MM.1S (cell line): ENCODE data around the gene EHF.

Source experiments
- DNase-seq: peaks from one replicate; pipeline ENCODE4 v3.0.0-alpha.2; 2015
- H2AFZ ChIP-seq: fragments of 300-600 bp; sonication (generic); 2 replicates; pipeline ENCODE4 v1.6.0; 2016; ENCODE audit warnings: antibody characterized with exemption, low read length
- H3F3A ChIP-seq: fragments of 300-600 bp; sonication (generic); 2 replicates; pipeline ENCODE4 v1.6.1; 2016; ENCODE audit warnings: mild to moderate bottlenecking, antibody characterized with exemption, low read length, moderate library complexity, mixed read lengths; ENCODE audit not compliant: insufficient read depth
- H3K27ac ChIP-seq: fragments of 300-600 bp; sonication (generic); 2 replicates; pipeline ENCODE4 v1.5.1; 2016; ENCODE audit warnings: mild to moderate bottlenecking, low read length
- H3K27me3 ChIP-seq: fragments of 300-600 bp; sonication (generic); replicated peaks from 2 replicates; pipeline ENCODE4 v1.6.0; 2016; ENCODE audit warnings: low read length; ENCODE audit not compliant: insufficient read depth
- H3K36me3 ChIP-seq: fragments of 300-600 bp; sonication (generic); replicated peaks from 2 replicates; pipeline ENCODE4 v1.6.1; 2016; ENCODE audit warnings: mild to moderate bottlenecking, low read length, mixed read lengths; ENCODE audit not compliant: insufficient read depth
- H3K4me1 ChIP-seq: fragments of 300-600 bp; sonication (generic); 2 replicates; pipeline ENCODE4 v1.6.1; 2016; ENCODE audit warnings: low read length, mixed read lengths
- H3K4me2 ChIP-seq: fragments of 300-600 bp; sonication (generic); 2 replicates; pipeline ENCODE4 v1.6.0; 2016; ENCODE audit warnings: low read depth, low read length
- H3K4me3 ChIP-seq: fragments of 300-600 bp; sonication (generic); 2 replicates; pipeline ENCODE4 v1.5.1; 2016; ENCODE audit warnings: low read length, mixed read lengths
- H3K79me2 ChIP-seq: fragments of 300-600 bp; sonication (generic); 2 replicates; pipeline ENCODE4 v1.6.1; 2016; ENCODE audit warnings: mixed run types, low read length, mixed read lengths
- H3K9ac ChIP-seq: fragments of 300-600 bp; sonication (generic); 2 replicates; pipeline ENCODE4 v1.6.1; 2016; ENCODE audit warnings: low read length, mixed read lengths
- H3K9me2 ChIP-seq: fragments of 300-600 bp; sonication (generic); replicated peaks from 2 replicates; pipeline ENCODE4 v1.6.1; 2016; ENCODE audit warnings: mild to moderate bottlenecking, low read length, mixed read lengths; ENCODE audit not compliant: insufficient read depth
- H3K9me3 ChIP-seq: fragments of 300-600 bp; sonication (generic); replicated peaks from 2 replicates; pipeline ENCODE4 v1.6.1; 2016; ENCODE audit warnings: mild to moderate bottlenecking, low read length, mixed read lengths; ENCODE audit not compliant: insufficient read depth
- H4K20me1 ChIP-seq: fragments of 300-600 bp; sonication (generic); 2 replicates; pipeline ENCODE4 v1.6.1; 2016; ENCODE audit warnings: mild to moderate bottlenecking, low read length, moderate library complexity, mixed read lengths; ENCODE audit not compliant: insufficient read depth
- CTCF ChIP-seq: fragments of 300-600 bp; sonication (generic); IDR thresholded peaks from 2 replicates; pipeline ENCODE4 v1.5.1; 2016; ENCODE audit warnings: antibody characterized with exemption, low read length, mixed read lengths
- EZH2 ChIP-seq: fragments of 300-600 bp; sonication (generic); optimal IDR thresholded peaks from 2 replicates; pipeline ENCODE3; 2017; ENCODE audit warnings: low read depth, mild to moderate bottlenecking, antibody characterized with exemption, low read length, mixed read lengths
- EZH2phosphoT487 ChIP-seq: fragments of 300-600 bp; sonication (generic); IDR thresholded peaks from 2 replicates; pipeline ENCODE4 v1.6.1; 2018; ENCODE audit warnings: antibody characterized with exemption, low read length

The EHF gene

GRCh38 chr11:34669458-34669857, 48.6 kb downstream of the EHF start:
- Histone ChIP-seq H2AFZ (no peak overlapping the region), H3K4me1 (0 out of 2 replicates have a peak, but pooled peaks cover 6% of the 10 kb centered on the region), H3K79me2 (no peaks in the 10 kb centered on the region), H3K9me3 (no peaks in the 10 kb centered on the region), H3K4me2 (no peak overlapping the region), H3K9ac (no peak overlapping the region), H3K36me3 (no peaks in the 10 kb centered on the region), H3K4me3 (no peak overlapping the region), H3K9me2 (no peaks in the 10 kb centered on the region), H3K27ac (no peak overlapping the region), H4K20me1 (no peaks in the 10 kb centered on the region), H3K27me3 (no peaks in the 10 kb centered on the region), H3F3A (no peaks in the 10 kb centered on the region)
- DNase-seq: no peak
- TF ChIP-seq CTCF (no peak), EZH2phosphoT487 (no peak), EZH2 (no peak)

GRCh38 chr11:34671117-34671516, 50.2 kb downstream of the EHF start:
- no peaks in the 10 kb centered on the region for H3K9me3 ChIP-seq
- H3K27ac ChIP-seq: no peak overlapping the region
- no peaks in the 10 kb centered on the region for H3F3A ChIP-seq
- no peak for DNase-seq
- no peaks in the 10 kb centered on the region for H3K79me2 ChIP-seq
- no peak overlapping the region for H3K9ac ChIP-seq
- H3K4me3 ChIP-seq: no peak overlapping the region
- H3K9me2 ChIP-seq: no peaks in the 10 kb centered on the region
- H3K36me3 ChIP-seq: no peaks in the 10 kb centered on the region
- no peaks in the 10 kb centered on the region for H3K27me3 ChIP-seq
- no peak overlapping the region for H2AFZ ChIP-seq
- no peak for TF ChIP-seq EZH2
- H3K4me1 ChIP-seq: 0 out of 2 replicates have a peak, but pooled peaks cover 6% of the 10 kb centered on the region
- H4K20me1 ChIP-seq: no peaks in the 10 kb centered on the region
- H3K4me2 ChIP-seq: no peak overlapping the region

GRCh38 chr11:34671946-34672345, 51.1 kb downstream of the EHF start:
- Histone ChIP-seq H3K9me2 (no peaks in the 10 kb centered on the region), H3K4me3 (no peak overlapping the region), H3K27me3 (no peaks in the 10 kb centered on the region), H4K20me1 (no peaks in the 10 kb centered on the region), H3K4me1 (0 out of 2 replicates have a peak, but pooled peaks cover 6% of the 10 kb centered on the region), H3K36me3 (no peaks in the 10 kb centered on the region), H3K79me2 (no peaks in the 10 kb centered on the region), H3F3A (no peaks in the 10 kb centered on the region), H3K9ac (no peak overlapping the region), H3K4me2 (no peak overlapping the region), H3K27ac (no peak overlapping the region), H3K9me3 (no peaks in the 10 kb centered on the region), H2AFZ (no peak overlapping the region)
- DNase-seq: no peak
- TF ChIP-seq EZH2: no peak
- no peak for TF ChIP-seq EZH2phosphoT487
- no peak for TF ChIP-seq CTCF

GRCh38 chr11:34674038-34674437, 53.1 kb downstream of the EHF start:
- H3K27me3 ChIP-seq: no peaks in the 10 kb centered on the region
- H3K4me2 ChIP-seq: no peak overlapping the region
- H4K20me1 ChIP-seq: no peaks in the 10 kb centered on the region
- 0 out of 2 replicates have a peak, but pooled peaks cover 6% of the 10 kb centered on the region for H3K4me1 ChIP-seq
- TF ChIP-seq EZH2 (no peak), CTCF (no peak), EZH2phosphoT487 (no peak)
- H3K9me3 ChIP-seq: no peaks in the 10 kb centered on the region
- no peaks in the 10 kb centered on the region for H3F3A ChIP-seq
- H3K27ac ChIP-seq: no peak overlapping the region
- no peaks in the 10 kb centered on the region for H3K79me2 ChIP-seq
- H3K9ac ChIP-seq: no peak overlapping the region
- no peak overlapping the region for H2AFZ ChIP-seq
- no peaks in the 10 kb centered on the region for H3K9me2 ChIP-seq
- H3K4me3 ChIP-seq: no peak overlapping the region
- DNase-seq: no peak
- H3K36me3 ChIP-seq: no peaks in the 10 kb centered on the region
